Effector CD4-positive, alpha-beta T cell (primary cell): ENCODE measurements around the gene PRODH2.
A peak's percentile ranks its signal among the peaks of the same experiment; 100 is the strongest.
"Not testable (repeated sequence)": the region's sequence is repeated elsewhere in the genome, so short reads cannot be mapped to it uniquely, and the experiment has no call there.

Experiments
- DNase-seq: peaks from one replicate; pipeline ENCODE4 v3.0.0-alpha.2; 2020

PRODH2 gene

DNA sequence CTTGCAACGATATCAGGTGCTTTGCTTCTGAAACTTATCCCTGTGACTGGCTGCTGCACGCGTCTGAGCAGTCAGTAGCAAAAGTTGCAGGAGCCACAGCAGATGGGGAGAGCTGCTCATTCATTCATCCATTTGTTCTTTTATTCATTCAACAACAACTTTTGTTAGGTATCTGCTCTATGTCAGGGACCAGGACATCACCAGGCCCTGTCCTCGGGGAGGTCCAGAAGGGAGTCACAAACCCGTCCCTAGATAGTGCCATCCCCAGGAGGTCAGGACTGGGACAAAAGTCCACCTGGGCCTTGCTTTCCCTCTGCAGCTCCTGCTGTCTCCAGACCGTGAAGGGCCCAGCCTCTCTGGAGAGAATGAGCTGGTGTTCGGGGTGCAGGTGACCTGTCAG, 34.7 kb downstream of the PRODH2 start:
- no peak for DNase-seq

DNA sequence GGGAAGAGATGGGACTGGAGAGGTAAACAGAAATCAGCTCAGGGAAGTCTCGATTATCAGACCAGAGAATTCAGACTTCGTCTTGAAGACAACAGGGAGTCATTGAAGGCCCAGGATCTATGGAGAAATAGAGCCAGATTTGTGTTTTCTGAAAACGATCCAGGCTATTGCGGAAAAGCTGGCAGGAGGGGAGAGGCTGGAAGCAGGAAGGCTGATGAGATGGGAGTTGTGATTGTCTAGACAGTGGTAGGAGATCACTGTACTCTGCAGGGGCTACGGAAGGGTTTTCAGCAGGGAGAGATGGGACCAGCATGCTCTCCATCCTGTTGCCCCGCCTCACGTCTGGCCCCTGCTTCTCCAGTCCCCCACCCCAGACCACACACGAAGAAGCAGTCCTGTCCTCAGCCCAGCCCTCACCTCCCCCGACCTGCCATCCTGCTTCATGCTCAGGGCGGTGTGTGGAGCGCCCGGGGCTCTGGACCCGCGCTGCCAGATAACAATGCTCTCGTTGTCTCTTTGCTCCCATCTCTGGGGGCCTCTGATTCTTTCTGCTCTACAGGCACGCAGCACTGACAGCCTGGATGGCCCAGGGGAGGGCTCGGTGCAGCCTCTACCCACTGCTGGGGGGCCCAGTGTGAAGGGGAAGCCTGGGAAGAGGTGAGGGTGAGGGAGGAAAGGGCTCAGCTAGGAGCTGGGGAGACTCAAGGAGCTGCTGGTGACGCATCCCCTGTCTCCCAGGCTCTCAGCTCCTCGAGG, 35.4 kb downstream of the PRODH2 start:
- no peak for DNase-seq

DNA sequence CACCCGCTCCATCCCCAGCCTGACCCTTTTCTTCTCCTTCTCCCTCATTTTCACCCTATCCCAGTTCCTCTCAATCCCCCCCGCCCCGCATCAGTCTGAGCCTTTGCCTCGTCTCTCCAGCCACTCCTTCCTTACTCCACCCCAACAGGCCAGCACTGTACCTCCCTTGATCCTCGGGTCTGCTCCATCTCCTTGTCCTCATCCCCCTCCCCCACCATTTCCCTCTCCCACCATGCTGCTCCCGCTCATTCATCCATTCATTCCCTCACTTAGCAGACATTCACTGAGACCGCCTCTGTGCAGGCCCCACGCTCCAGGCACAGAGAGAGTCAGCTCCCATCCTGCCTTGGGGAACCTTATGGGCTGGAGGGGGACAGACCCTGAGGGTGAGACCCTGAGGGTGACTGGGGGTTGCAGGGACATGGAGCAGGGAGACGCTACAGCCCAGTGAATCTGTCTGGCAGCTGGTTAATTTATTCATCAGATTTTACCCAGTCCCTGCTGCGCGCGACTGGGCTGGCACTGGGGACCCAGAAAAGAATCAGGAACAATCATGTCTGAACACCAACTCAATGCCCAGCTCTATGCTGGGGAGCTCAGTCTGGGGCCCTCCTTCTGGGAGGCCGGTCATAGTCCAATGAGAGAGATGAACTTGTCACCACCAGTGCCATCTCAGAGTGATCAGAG, 36.4 kb downstream of the PRODH2 start:
- no peak for DNase-seq

DNA sequence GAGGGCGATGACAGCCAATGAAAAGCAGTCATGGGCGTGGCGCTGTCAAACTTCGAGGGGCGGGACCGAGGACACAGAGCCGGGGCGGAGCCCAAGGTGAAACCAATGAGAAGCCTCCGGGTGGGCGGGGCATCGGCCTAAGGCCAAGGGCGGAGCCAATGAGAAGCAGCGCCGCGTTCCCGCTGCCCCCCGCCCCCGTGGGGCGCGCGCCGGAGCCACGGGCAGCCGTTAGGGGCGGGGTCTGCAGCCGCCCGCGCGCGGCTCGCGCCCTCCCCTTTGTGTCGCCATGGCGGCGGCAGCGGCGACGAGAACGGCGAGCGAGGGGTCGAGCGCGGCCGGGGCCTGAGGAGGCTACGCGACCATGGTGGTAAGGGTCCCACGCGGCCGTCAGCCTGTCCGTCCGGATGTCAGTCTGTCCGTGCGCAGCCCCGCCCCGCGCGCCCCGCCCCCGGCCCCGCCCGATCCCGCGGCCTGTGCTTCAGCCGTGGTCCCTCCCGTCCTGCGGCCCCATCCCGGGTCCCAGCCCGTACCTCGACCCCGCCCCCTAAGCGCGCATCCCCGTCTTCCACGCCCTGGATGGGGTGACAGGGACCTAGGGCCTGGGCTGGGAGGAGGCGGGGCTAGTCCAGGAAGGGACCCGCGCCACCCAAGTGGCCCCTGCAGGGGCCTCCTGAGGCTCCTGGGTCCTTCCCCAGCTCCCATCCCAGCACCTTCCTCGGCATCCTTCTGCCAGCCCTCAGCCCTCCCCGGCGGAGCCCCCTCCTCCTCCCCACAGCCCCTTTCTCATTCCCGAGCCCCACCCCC, 37.1 kb downstream of the PRODH2 start, which contains the start of gene ARHGAP33:
Gene ARHGAP33, plus strand, starts transcription at position 267 of the 804 bp plus-strand sequence. Its CDS starts 95 bp downstream, at position 362.
- DNase-seq: peak; percentile 99

- no peak for DNase-seq
These were observed 37.7 kb downstream of the PRODH2 start for GRCh38 chr19:35775046-35775297.

- no peak for DNase-seq
These were observed 38.2 kb downstream of the PRODH2 start for GRCh38 chr19:35774274-35775045.

GRCh38 chr19:35773020-35773806, 39.4 kb downstream of the PRODH2 start:
- no peak for DNase-seq

DNA sequence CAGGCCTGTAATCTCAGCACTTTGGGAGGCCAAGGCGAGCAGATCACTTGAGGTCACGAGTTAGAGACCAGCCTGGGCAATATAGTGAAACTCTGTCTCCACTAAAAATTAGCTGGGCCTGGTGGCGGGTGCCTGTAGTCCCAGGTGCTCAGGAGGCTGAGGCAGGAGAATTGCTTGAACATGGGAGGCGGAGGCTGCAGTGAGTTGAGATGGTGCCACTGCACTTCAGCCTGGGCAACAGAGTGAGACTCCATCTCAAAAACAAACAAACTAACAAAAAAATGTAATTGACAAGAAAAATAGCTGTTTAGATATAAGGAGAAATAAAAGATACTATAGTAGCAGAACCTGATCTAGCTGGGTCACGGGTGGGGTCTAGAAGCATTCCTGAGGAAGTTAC, 40.3 kb downstream of the PRODH2 start:
- DNase-seq: not testable (repeated sequence)

- DNase-seq: no peak
These were observed 44.6 kb downstream of the PRODH2 start for GRCh38 chr19:35768082-35768421.

DNA sequence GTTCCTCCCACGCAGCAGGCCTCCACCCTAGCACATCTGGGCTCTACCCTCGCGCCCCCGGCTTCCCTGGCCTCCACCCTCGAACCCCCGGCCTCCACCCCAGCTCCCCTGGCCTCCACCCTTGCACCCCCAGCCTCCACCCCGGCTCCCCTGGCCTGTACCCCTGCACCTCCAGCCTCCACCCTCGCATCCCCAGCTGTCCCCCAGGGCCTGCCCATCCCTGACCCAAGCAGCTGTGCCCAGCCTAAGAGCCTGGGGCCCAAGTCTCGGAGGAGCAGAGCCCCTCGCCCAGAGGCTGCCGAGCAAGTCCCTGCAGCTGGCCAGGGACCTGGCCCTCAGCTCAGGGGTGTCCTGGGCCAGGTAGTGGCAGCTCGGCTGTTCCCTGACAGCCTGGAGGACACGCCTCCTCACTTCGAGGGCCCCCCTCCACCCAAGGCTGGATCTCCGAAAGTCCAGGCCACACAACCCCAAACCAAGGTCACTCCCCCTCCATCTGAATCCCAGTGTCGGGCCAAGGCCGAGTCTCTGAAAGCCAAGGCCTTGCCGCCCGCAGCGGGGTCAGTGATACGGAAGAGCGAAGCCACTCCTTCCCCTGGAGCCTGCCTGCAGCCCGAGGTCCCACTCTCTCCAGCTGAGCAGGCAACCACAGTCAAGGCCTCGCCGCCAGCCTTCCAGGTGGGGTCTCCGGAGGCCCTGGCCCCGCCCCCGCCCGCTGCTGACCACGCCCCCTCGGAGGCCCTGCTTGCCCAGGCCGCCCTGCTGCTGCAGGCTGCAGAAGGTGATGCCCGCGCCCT, 45.2 kb downstream of the PRODH2 start:
- DNase-seq: no peak

DNA sequence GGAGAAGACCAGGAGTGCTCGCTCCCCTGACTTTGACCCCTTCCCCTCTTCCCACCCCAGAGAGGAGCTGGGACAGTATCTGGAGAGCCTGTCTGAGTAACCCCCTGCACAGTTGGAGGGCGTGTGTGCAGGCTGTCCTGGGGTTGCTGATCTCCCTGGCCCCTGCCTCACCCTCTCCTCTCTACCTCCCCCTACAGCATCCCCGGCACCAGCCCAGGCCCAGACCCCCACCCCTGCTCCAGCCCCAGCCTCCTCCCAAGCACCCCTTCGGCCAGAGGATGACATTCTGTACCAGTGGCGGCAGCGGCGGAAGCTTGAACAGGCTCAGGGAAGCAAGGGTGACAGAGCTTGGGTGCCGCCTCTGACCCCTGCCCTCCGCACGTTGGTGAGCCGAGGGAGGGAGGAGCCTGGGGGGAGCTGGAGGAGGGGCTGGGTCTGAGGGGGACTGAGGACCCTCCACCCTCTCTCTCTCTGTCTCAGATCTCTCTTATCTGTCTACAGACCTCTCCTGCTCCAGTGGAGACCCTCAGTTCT, 46.0 kb downstream of the PRODH2 start:
- DNase-seq: no peak

DNA sequence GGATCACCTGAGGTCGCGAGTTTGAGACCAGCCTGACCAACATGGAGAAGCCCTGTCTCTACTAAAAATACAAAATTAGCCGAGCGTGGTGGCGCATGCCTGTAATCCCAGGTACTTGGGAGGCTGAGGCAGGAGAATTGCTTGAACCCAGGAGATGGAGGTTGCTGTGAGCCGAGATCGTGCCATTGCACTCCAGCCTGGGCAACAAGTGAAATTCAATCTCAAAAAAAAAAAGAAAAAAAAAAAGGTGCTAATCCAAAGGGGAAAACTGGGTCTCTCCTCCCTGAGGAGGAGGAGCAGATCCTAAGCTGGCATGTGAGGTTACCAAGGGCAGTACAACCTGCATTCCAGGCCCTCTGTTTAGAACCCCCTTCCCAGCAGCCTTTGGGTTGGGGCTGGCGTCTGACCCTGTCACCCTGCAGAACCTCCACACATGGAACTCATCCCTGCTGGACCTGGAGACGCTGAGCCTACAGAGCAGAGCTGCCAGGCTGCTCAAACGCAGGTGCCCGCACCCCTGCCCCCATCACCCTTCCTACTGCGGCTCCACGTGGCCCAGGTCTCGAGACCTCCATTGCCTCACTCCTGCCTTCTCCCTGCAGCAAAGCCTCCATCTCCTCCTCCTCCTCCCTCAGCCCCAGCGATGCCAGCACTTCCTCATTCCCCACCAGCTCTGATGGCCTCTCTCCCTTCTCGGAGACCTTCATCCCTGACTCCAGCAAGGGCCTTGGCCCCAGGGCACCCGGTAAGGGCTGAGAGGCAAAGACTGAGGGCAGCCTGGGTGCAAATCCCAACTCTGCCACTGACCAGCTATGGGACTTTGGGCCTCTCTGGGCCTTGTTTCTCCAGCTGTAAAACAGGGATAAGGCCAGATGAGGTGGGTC, 48.0 kb downstream of the PRODH2 start:
- no peak for DNase-seq

DNA sequence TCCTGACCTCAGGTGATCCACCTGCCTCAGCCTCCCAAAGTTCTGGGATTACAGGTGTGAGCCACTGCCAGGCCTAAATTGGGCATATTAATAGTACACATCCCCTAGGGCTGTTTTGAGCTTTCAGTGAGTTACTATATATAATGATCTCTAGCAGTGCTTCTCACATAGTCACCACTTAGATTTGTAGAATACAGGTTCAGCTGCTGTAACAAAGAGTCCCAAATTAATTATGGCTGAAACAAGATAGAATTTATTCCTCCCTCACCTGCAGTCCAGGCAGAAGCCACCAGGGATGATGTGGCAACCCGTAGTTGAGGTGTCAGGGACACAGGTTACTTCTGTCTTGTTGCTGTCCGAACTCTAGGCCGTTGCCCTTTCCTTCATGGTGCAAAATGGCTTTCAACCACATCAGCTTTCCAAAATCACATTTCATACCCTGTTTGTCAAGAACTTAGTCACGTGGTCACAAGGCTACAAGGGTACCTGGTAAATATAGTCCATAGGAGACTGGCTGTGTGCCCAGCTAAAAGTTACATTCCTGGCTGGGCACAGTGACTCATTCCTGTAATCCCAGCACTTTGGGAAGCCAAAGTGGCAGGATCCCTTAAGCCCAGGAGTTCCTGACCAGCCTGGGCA, 51.8 kb downstream of the PRODH2 start:
- no peak for DNase-seq

GRCh38 chr19:35759697-35760096, 52.9 kb downstream of the PRODH2 start:
- no peak for DNase-seq

DNA sequence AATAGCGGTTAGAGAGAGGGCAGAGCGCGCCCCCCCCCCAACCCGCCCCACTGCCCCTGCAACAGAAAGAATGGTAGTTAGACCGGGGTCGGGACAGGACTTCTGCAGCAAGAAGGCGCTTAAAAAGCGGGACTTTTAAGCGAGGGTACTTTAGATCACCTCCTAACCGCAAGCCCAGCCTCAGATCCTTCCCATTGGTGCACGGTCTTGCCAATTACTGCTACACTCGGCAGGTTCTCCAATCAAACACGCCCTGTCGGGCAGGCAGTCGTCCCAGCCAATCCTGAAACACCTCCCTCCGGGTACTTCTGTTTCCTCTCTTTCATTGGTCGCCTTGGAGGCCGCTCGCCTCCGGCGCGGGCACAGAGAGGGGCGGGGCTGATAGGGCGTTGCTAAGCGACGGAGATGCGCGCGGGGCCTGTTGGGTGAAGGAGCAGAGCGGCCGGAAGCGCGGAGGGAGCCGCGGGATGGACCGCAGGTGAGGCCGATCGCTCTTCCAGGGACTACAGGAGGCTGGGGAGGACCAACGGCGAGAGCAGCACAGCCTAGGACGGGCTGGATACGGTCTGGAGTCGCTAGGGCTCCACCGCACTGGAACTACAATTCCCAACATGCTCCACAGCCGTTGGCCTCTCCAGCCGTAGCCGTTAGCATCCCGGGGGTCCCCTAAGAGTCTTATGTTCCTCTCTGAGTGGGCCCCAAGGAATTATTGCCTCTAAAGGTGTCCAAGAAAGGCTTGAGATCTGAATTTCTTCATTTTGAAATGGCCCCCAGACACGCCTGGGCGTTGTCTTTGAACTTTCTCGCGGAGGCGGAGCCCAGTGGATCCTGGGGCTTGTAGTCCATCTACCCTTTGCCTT, 54.7 kb downstream of the PRODH2 start, which contains the start of gene PROSER3:
Gene PROSER3, plus strand, starts transcription at position 428 of the 860 bp plus-strand sequence. Its CDS starts 40 bp downstream, at position 468.
- DNase-seq: peak; percentile 97

- DNase-seq: no peak
These were observed 55.4 kb downstream of the PRODH2 start for GRCh38 chr19:35757231-35757748.

- no peak for DNase-seq
These were observed 56.0 kb downstream of the PRODH2 start, which contains the start of gene HSPB6 for GRCh38 chr19:35756377-35757230. HSPB6 (minus strand) TSS chr19:35757029; CDS start chr19:35757008, 21 bp downstream.
